Keratinocyte (primary cell): ENCODE measurements around the gene DNAI2. TPM values are rescaled to one million over a fixed set of nuclear protein-coding genes. Genes with fewer than 3 reads are reported as not detected.

Experiments
- DNase-seq: peaks from one replicate; pipeline ENCODE4 v3.0.0-alpha.2; 2011; ENCODE audit warnings: low read depth, missing footprints, low spot score
- FAIRE-seq: peaks from 2 replicates; lab custom pipeline; 2011; peaks lifted over from hg19 to GRCh38; lab: Jason Lieb, UNC
- H2AFZ ChIP-seq: 2 replicates; pipeline ENCODE4 v1.6.0; 2012; ENCODE audit warnings: low read length, control low read depth, inconsistent platforms; ENCODE audit not compliant: control insufficient read depth
- H3K27ac ChIP-seq: 2 replicates; pipeline ENCODE4 v1.5.1; 2011; ENCODE audit warnings: low read length; ENCODE audit not compliant: control insufficient read depth, insufficient read depth
- H3K27me3 ChIP-seq: 3 replicates; pipeline ENCODE4 v1.6.0; 2011; ENCODE audit warnings: low read length; ENCODE audit not compliant: control insufficient read depth, insufficient read depth; ENCODE audit errors: extremely low read depth
- H3K36me3 ChIP-seq, 2 experiments: 2 replicates in 1 of 2; 3 replicates in 1 of 2; pipeline ENCODE4 v1.5.1; 2011; ENCODE audit warnings: low read length in 2 of 2, mild to moderate bottlenecking in 1 of 2; ENCODE audit not compliant: control insufficient read depth in 2 of 2, insufficient read depth in 2 of 2; ENCODE audit errors: extremely low read depth in 1 of 2
- H3K4me1 ChIP-seq: 3 replicates; pipeline ENCODE4 v1.5.1; 2011; ENCODE audit warnings: low read length; ENCODE audit not compliant: control insufficient read depth, insufficient read depth; ENCODE audit errors: extremely low read depth
- H3K4me2 ChIP-seq: 3 replicates; pipeline ENCODE4 v1.6.0; 2011; ENCODE audit warnings: low read depth, low read length; ENCODE audit not compliant: control insufficient read depth, insufficient read depth; ENCODE audit errors: extremely low read depth
- H3K4me3 ChIP-seq, 3 experiments: fragments of 200-600 bp in 1 of 3; sonication (generic) in 1 of 3; 2 replicates in 2 of 3; 3 replicates in 1 of 3; pipeline ENCODE4 v1.5.1; 2011 to 2016; ENCODE audit warnings: low read length in 3 of 3, mild to moderate bottlenecking in 3 of 3, control low read depth in 2 of 3, inconsistent platforms in 1 of 3, low read depth in 1 of 3, mixed read lengths in 1 of 3, mixed run types in 1 of 3, moderate library complexity in 1 of 3; ENCODE audit not compliant: control insufficient read depth in 2 of 3, insufficient read depth in 2 of 3; ENCODE audit errors: extremely low read depth in 1 of 3
- H3K79me2 ChIP-seq: 2 replicates; pipeline ENCODE4 v1.6.0; 2012; ENCODE audit warnings: low read length; ENCODE audit not compliant: control insufficient read depth, insufficient read depth
- H3K9ac ChIP-seq: 3 replicates; pipeline ENCODE4 v1.6.0; 2011; ENCODE audit warnings: low read length; ENCODE audit not compliant: control insufficient read depth, insufficient read depth; ENCODE audit errors: extremely low read depth
- H3K9me1 ChIP-seq: 3 replicates; pipeline ENCODE4 v1.6.0; 2011; ENCODE audit warnings: low read length; ENCODE audit not compliant: control insufficient read depth, insufficient read depth; ENCODE audit errors: extremely low read depth
- H3K9me3 ChIP-seq: 2 replicates; pipeline ENCODE4 v1.5.1; 2012; ENCODE audit warnings: low read depth, low read length; ENCODE audit not compliant: control insufficient read depth
- H4K20me1 ChIP-seq: 3 replicates; pipeline ENCODE4 v1.6.0; 2011; ENCODE audit warnings: low read length; ENCODE audit not compliant: control insufficient read depth, insufficient read depth; ENCODE audit errors: extremely low read depth
- CTCF ChIP-seq, 3 experiments: IDR thresholded peaks in 1 of 3; conservative IDR thresholded peaks in 1 of 3; optimal IDR thresholded peaks in 1 of 3; 2 replicates in 2 of 3; 3 replicates in 1 of 3; pipeline versions ENCODE3 to v1.5.1; 2011; ENCODE audit warnings: low read length in 3 of 3, mild to moderate bottlenecking in 3 of 3, moderate library complexity in 2 of 3, control low read depth in 1 of 3, inconsistent platforms in 1 of 3; ENCODE audit not compliant: insufficient read depth in 2 of 3; ENCODE audit errors: extremely low read depth in 1 of 3
- EZH2 ChIP-seq: IDR thresholded peaks from one replicate; pipeline ENCODE4 v1.6.1; 2012; ENCODE audit warnings: inconsistent platforms, mild to moderate bottlenecking, low read length, moderate library complexity
- dilution Hi-C: fragments of 300-500 bp; cut with MboI; formaldehyde crosslinking; loops from one replicate; pipeline ENCODE4 v1.7.0; 2020; ENCODE audit warnings: low sequenced_read_pairs; ENCODE audit not compliant: extremely low pct_ligation_motif_present
- polyA plus RNA-seq, 5 experiments: library from polyadenylated mRNA; depleted of rRNA in 3 of 5; stranded (reverse) in 3 of 5; stranded (forward) in 1 of 5; unstranded in 1 of 5; fragments of >200 nt; gene quantifications; 1 replicate in 1 of 5; 2 replicates in 3 of 5; 3 replicates in 1 of 5; pipeline versions ENCODE4 v1.2.1 to v1.2.3, GENCODE V29; 2011 to 2012; ENCODE audit warnings: missing spikeins in 2 of 5, low read depth in 1 of 5, low replicate concordance in 1 of 5

DNAI2 gene
- polyA plus RNA-seq, 1 donor (not counting 4 experiments of a cell fraction or from before 2014, with no cell fraction given), result not detected

DNA sequence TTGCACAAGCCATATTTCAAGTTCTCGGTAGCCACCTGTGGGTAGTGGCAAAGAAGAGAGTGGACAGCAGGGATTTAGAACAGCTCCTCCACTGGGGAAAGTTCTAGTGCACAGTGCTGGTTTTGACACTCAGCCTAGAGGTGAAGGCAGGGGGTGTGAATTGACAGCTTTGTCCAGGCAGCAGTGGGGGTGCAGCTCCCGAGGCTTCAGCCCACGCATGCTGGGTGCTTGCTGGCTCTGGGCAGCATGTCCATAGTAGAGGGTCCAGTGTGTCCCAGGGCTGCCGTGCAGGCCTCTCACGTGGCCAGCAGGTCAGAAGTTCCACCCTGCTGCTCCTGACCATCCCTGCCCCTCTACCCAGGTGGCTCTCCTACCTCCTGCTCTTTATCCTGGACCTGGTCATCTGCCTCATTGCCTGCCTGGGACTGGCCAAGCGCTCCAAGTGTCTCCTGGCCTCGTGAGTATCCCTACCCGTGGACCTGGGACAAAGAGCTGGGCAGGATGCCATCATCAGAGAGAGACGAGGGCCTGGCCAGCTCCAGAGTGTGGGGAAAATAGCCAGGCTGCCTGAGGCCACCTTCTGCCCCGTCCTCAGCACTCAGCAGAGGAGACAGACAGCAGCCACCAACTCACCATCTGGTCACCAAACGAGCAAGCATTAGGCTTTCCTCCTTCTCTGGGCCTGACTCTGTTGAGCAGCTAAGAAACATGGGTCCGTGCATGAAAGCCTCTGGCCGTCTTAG, 30.9 kb upstream of the DNAI2 start:
- dilution Hi-C loops, result no loop called here

DNA sequence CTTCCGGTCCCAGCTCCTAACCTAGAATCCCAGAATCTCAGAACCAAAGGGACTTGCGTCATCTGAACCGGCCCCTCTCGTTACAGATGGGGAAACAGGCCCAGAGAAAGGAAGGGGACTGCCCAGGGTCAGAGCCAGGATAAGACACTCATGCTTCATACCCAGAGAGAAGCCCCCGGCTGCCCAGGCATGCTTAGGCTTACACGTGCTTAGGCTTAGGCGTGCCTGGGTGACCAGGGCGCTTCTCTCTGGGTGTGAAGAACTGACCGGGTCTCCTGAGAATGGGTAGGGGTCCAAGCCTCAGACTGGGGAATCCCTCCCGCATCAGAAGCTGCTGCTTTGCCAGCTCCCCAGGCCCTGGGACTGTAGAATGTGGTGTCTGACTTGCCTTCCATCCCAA, 29.9 kb upstream of the DNAI2 start:
- peaks cover 4% of the 10 kb centered on the region for H4K20me1 ChIP-seq
- H3K36me3 ChIP-seq, result no peaks in the 10 kb centered on the region
- DNase-seq (no peak), FAIRE-seq (no peak)
- no peak for TF ChIP-seq EZH2
- H3K4me1 ChIP-seq, result no peaks in the 10 kb centered on the region
- peaks cover 9% of the 10 kb centered on the region for H3K27me3 ChIP-seq
- H3K9ac ChIP-seq, result no peak overlapping the region
- H3K4me3 ChIP-seq, result no peak overlapping the region
- H3K27ac ChIP-seq, result no peak overlapping the region
- dilution Hi-C loops, result no loop called here
- H3K79me2 ChIP-seq, result no peaks in the 10 kb centered on the region
- H3K9me3 ChIP-seq, result no peaks in the 10 kb centered on the region
- no peak overlapping the region for H3K4me2 ChIP-seq
- H3K9me1 ChIP-seq, result no peaks in the 10 kb centered on the region
- H2AFZ ChIP-seq, result no peak overlapping the region

More for the DNA sequence above, 30.9 kb upstream of the DNAI2 start:
- no peak overlapping the region for H2AFZ ChIP-seq
- H3K9me3 ChIP-seq, result no peaks in the 10 kb centered on the region
- no peak overlapping the region for H3K9ac ChIP-seq
- no peaks in the 10 kb centered on the region for H3K36me3 ChIP-seq
- no peaks in the 10 kb centered on the region for H3K9me1 ChIP-seq
- H3K79me2 ChIP-seq, result no peaks in the 10 kb centered on the region
- peaks cover 9% of the 10 kb centered on the region for H3K27me3 ChIP-seq
- peaks cover 4% of the 10 kb centered on the region for H4K20me1 ChIP-seq
- FAIRE-seq (no peak), DNase-seq (no peak)
- no peak overlapping the region for H3K4me3 ChIP-seq
- TF ChIP-seq EZH2 (no peak), CTCF (optimal IDR thresholded peaks at IDR 0.05 in 1 of 3, IDR thresholded peaks at IDR 0.05 in 1 of 3, conservative IDR thresholded peaks at IDR 0.05 in 1 of 3; ENCODE audit: extremely low read depth in 1 of 3, insufficient read depth in 2 of 3, low read length in 3 of 3) (no peak)
- no peaks in the 10 kb centered on the region for H3K4me1 ChIP-seq
- H3K4me2 ChIP-seq, result no peak overlapping the region
- no peak overlapping the region for H3K27ac ChIP-seq
